ENCODE data around the gene KCNMB2. TPM values are rescaled to one million over a fixed set of nuclear protein-coding genes. Genes with fewer than 3 reads are reported as not detected.
A peak's percentile ranks its signal among the peaks of the same experiment; 100 is the strongest.

The KCNMB2 gene
- total RNA-seq, 6 donors from 2014 or later = 0.51 to 3.0 (median 1.1) TPM; not detected in 3

DNA sequence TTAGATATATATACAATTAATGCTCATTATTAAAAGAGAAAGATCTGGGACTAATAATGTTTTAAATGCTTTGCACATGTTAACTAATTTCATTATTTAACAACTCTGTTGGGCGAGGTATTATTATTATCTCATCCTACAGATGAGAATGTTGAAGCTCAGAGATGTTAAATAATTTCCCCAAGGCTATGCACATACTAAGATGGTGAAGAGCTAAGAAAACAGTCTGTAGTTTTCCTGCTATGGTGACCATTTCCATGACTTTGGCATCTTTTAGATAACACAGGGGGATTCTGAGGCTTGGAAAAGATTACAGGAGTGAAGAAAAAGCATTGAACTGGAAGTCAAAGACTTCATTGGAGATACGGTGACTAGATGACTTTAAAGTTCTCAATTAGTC, 308.7 kb downstream of the KCNMB2 start:
- H3K36me3 ChIP-seq = no peaks in the 10 kb centered on the region
- DNase-seq = no peak
- WGBS, 2 donors = 79 to 90% methylated on average over 2 of the region's 2 CpGs
- H3K4me1 ChIP-seq = no peaks in the 10 kb centered on the region
- no peaks in the 10 kb centered on the region for H3K9me3 ChIP-seq
- ATAC-seq (ENCODE audit: low FRiP score in 2 of 2) = no peak
- H3K4me3 ChIP-seq = no peak overlapping the region
- no peak overlapping the region for H3K27ac ChIP-seq
- no peaks in the 10 kb centered on the region for H3K27me3 ChIP-seq
- TF ChIP-seq EP300 (IDR thresholded peaks at IDR 0.05) = no peak
- no peak for TF ChIP-seq POLR2A (IDR thresholded peaks at IDR 0.05)
- no peak for TF ChIP-seq POLR2AphosphoS5 (IDR thresholded peaks at IDR 0.05)

DNA sequence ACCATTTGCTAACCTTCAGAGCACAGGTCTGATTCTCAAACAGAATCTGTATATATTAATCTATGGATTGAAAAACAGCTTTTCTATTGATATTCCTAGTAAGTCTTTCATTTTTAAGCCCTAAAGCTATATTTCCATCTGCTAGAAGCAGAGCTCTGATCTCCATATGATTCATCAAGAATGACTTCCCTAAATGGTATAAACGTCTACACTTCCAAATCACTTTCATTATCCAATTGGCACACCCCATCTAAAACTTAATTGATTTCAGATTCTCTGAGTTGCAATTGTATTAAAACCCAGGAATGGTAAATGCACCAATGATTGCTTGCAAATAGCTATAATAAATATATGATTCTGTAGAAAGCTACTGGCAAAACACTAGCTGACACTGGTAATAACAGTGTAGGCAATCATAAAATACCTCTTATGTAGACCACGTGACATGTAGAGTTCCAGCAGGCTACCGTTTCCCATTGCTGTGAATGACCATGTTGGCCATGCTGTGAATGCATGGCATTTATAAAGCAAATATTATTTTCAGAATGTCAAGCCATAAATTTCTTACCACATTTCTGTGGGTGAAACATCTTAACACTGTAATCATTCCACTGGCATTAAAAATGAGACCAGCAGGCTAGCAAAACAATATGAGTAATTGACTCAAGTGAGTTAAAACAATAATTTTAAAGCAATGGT, 309.3 kb downstream of the KCNMB2 start:
- H3K27ac ChIP-seq = no peak overlapping the region
- ATAC-seq (ENCODE audit: low FRiP score in 2 of 2) (no peak), DNase-seq (no peak)
- no peak for TF ChIP-seq POLR2AphosphoS5 (IDR thresholded peaks at IDR 0.05)
- no peak for TF ChIP-seq POLR2A (IDR thresholded peaks at IDR 0.05)
- TF ChIP-seq EP300 (IDR thresholded peaks at IDR 0.05) = no peak
- TF ChIP-seq CTCF (IDR thresholded peaks at IDR 0.05) = no peak
- no peaks in the 10 kb centered on the region for H3K4me1 ChIP-seq
- WGBS, 2 donors = 63% methylated on average over 3 of the region's 3 CpGs
- H3K27me3 ChIP-seq = no peaks in the 10 kb centered on the region
- no peaks in the 10 kb centered on the region for H3K36me3 ChIP-seq
- H3K9me3 ChIP-seq = no peaks in the 10 kb centered on the region
- no peak overlapping the region for H3K4me3 ChIP-seq

GRCh38 chr3:178847190-178847589, 311.0 kb downstream of the KCNMB2 start:
- TF ChIP-seq POLR2A (IDR thresholded peaks at IDR 0.05) = no peak
- Histone ChIP-seq H3K4me1 (no peaks in the 10 kb centered on the region), H3K9me3 (no peaks in the 10 kb centered on the region), H3K4me3 (no peak overlapping the region), H3K27ac (no peak overlapping the region), H3K27me3 (no peaks in the 10 kb centered on the region), H3K36me3 (no peaks in the 10 kb centered on the region)
- WGBS, 2 donors = 56 to 69% methylated on average over 2 of the region's 2 CpGs
- no peak for DNase-seq
- peak in 1 of 2 donors; percentile 67 for ATAC-seq (ENCODE audit: low FRiP score in 2 of 2)

DNA sequence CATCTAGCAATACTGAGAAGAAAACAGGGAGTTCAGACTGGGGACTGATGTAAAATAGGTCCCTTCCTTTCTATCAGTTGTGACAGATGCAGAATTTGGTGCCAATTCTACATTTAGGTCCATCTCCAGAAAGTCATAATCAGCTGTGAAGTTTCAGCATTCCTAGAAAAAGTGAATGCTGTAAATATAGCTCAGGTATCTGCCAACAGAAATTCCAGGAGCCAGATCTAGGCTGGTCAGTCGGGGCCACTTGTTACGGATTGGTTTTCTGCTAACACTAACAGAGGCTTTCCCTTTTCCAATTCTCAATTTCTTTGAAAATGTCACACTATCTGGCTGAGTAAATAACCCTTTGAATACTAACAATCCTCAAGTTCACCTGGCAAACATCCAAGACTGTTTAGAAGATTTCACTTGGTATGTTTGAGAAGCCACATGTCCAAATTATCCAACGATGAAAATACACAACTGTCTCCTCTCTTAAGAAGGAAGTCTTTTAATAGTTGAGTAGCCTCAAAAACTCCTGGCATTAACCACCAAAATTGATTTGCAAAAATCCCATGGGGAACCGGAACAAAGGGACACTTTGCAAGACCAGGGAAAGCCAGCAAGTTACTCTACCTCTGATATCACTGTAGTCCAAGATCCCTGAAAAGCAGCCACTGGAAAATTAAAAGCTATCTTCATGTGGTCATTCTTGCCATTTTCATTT, 313.1 kb downstream of the KCNMB2 start:
- DNase-seq = no peak
- Histone ChIP-seq H3K27ac (no peak overlapping the region), H3K4me3 (no peak overlapping the region), H3K4me1 (no peaks in the 10 kb centered on the region), H3K9me3 (no peaks in the 10 kb centered on the region), H3K36me3 (no peaks in the 10 kb centered on the region), H3K27me3 (no peaks in the 10 kb centered on the region)
- no peak for ATAC-seq (ENCODE audit: low FRiP score in 2 of 2)
- TF ChIP-seq POLR2AphosphoS5 (IDR thresholded peaks at IDR 0.05) (no peak), CTCF (IDR thresholded peaks at IDR 0.05) (no peak), EP300 (IDR thresholded peaks at IDR 0.05) (no peak), POLR2A (IDR thresholded peaks at IDR 0.05) (no peak)
- WGBS, 2 donors = 36 to 45% methylated on average over 4 of the region's 4 CpGs

GRCh38 chr3:178850450-178851190, 314.4 kb downstream of the KCNMB2 start:
- H3K27ac ChIP-seq = no peak overlapping the region

GRCh38 chr3:178851564-178851963, 315.3 kb downstream of the KCNMB2 start:
- DNase-seq = no peak
- Histone ChIP-seq H3K36me3 (no peaks in the 10 kb centered on the region), H3K4me1 (no peaks in the 10 kb centered on the region), H3K27me3 (no peaks in the 10 kb centered on the region), H3K27ac (no peak overlapping the region), H3K9me3 (no peaks in the 10 kb centered on the region), H3K4me3 (no peak overlapping the region)
- ATAC-seq (ENCODE audit: low FRiP score in 2 of 2) = no peak
- no peak for TF ChIP-seq POLR2A (IDR thresholded peaks at IDR 0.05)
- WGBS, 2 donors = 93 to 96% methylated on average over 1 of the region's 1 CpG

More at GRCh38 chr3:178850450-178851190, 314.4 kb downstream of the KCNMB2 start:
- Histone ChIP-seq H3K36me3 (no peaks in the 10 kb centered on the region), H3K9me3 (no peaks in the 10 kb centered on the region), H3K4me1 (no peaks in the 10 kb centered on the region), H3K27me3 (no peaks in the 10 kb centered on the region), H3K4me3 (no peak overlapping the region)
- ATAC-seq (ENCODE audit: low FRiP score in 2 of 2) = no peak
- no peak for TF ChIP-seq POLR2A (IDR thresholded peaks at IDR 0.05)
- no peak for DNase-seq
- WGBS, 2 donors = 61 to 71% methylated on average over 8 of the region's 8 CpGs

Data from upper lobe of left lung (tissue), 6 donors.